ENCODE measurements around the gene IDUA.
A peak's percentile ranks its signal among the peaks of the same experiment; 100 is the strongest.

Gene IDUA

GRCh38 chr4:956531-957230 is 30.2 kb upstream of the IDUA start:
- no peak for DNase-seq

GRCh38 chr4:957231-957580 is 29.6 kb upstream of the IDUA start:
- DNase-seq, result no peak

GRCh38 chr4:957581-958313 is 29.1 kb upstream of the IDUA start:
- DNase-seq, result no peak

- no peak for DNase-seq
Observed at GRCh38 chr4:958314-958665, 28.6 kb upstream of the IDUA start.

GRCh38 chr4:958696-959337 is 28.0 kb upstream of the IDUA start:
- DNase-seq, result no peak

- no peak for DNase-seq
Observed at GRCh38 chr4:959338-960139, 27.3 kb upstream of the IDUA start.

GRCh38 chr4:960140-960635 is 26.7 kb upstream of the IDUA start:
- no peak for DNase-seq

GRCh38 chr4:960636-961350 is 26.1 kb upstream of the IDUA start:
- no peak for DNase-seq

GRCh38 chr4:961351-962230 is 25.3 kb upstream of the IDUA start:
- peak in 1 of 2 experiments; percentile 58 for DNase-seq

- DNase-seq, result peak; percentile 54 to 63
Observed at GRCh38 chr4:962231-963208, 24.3 kb upstream of the IDUA start.

- DNase-seq, result no peak
Observed at GRCh38 chr4:963276-964225, 23.3 kb upstream of the IDUA start.

- DNase-seq, result no peak
Observed at GRCh38 chr4:964346-965025, 22.4 kb upstream of the IDUA start.

GRCh38 chr4:965048-965765 is 21.6 kb upstream of the IDUA start:
- DNase-seq, result no peak

GRCh38 chr4:965766-966134 is 21.1 kb upstream of the IDUA start:
- DNase-seq, result no peak

- DNase-seq, result no peak
Observed at GRCh38 chr4:966266-967112, 20.4 kb upstream of the IDUA start.
